ENCODE measurements around the gene UBE2E2.

GRCh38 chr3:23455775-23456174, 252.6 kb downstream of the UBE2E2 start:
- TF ChIP-seq CTCF (IDR thresholded peaks at IDR 0.05; ENCODE audit: low read depth, low read length) (no peak), POLR2A (IDR thresholded peaks at IDR 0.05; ENCODE audit: extremely low read depth, insufficient read length) (no peak), MAX (IDR thresholded peaks at IDR 0.05; ENCODE audit: low read depth, low read length) (no peak), MYC (IDR thresholded peaks at IDR 0.05; ENCODE audit: low read depth, low read length) (no peak)
